Activated CD8-positive, alpha-beta memory T cell treated with anti-CD3 and anti-CD28 coated beads for 4 hours (primary cell): ENCODE results near the gene C2orf74.

Experiments used
- DNase-seq, 2 donors: peaks; one replicate each; pipeline ENCODE4 v3.0.0-alpha.2; 2020; ENCODE audit warnings: low read depth in 2 of 2

Gene C2orf74

DNA sequence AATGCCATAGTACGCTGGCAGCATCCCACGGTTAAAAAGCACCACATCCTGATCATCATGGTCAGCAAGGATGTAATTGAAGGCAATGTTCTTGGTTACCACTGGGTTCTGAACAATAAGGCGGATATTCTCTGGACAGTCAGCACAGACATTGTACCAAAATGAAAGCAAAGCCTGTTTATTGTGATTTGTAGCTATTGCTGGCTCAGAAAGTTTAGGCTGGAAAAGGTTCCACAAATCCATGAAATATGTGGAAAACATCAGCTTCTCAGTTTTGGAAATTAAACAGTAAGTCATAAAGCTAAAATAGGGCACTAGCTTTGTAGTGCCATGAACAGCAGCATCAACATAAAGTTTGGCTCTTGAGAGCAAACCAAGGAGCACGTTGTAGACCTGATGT lies 52.2 kb downstream of the C2orf74 start:
- no peak for DNase-seq
